Activated CD4-positive, alpha-beta T cell treated with anti-CD3 and anti-CD28 coated beads, Interleukin-10, Interleukin-2, amounts not matched to agents 100 ng/mL and 50 ng/mL, durations not matched to agents 16 hours and 8 hours (primary cell): ENCODE measurements around the gene PSKH1.
"Not testable (repeated sequence)": the region's sequence is repeated elsewhere in the genome, so short reads cannot be mapped to it uniquely, and the experiment has no call there.

Source experiments
- DNase-seq: peaks from one replicate; pipeline ENCODE4 v3.0.0-alpha.2; 2020

PSKH1 gene

DNA sequence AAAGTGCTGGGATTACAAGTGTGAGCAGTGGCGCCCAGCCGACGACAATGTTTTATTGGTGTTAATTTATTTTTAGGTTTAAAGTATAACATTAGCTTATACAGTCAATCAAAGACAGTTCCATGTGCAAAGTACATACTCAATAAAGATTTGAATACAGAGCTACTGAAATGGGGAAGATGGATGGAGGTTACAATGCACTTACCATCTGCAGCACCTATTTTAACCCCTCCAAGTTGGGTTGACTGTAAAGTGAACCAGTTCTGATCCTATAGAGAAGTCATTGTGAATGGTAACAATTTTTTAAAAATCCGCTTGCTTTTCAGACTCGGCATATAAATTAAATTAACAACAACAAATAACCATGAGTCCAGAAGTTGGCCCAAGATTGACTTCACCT lies 679 bp upstream of the PSKH1 start:
- DNase-seq, result no peak

DNA sequence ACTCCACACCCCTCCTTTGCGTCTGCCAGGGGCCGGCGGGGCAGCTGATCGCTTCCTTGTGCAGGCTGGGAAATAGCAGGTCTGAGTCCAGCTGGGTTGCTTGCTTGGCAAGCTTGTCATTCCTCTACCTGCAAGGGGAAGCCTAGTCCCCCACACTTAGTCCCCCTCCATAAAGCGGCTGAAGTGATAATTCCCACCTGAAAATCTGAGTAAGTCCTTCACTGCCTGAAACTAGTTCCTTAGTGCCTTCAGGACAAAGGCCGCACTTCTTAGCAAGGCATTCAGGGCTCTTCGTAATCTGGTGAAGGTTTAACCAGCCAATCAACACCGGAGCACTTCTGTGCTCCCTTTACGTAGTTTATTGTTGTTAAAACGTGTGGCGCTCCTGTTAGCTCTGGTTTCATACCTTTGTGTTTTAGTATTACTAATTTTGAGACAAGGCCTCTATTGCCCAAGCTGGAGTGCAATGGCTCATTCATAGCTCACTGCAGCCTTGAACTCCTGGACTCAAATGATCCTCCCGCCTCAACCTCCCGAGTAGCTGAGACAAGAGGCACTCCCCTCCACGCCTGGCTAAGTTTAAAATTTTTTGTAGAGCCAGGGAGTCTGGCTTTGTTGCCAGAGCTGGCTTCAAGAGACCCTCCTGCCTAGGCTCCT lies 817 bp downstream of the PSKH1 start:
- peak; percentile 20 for DNase-seq

DNA sequence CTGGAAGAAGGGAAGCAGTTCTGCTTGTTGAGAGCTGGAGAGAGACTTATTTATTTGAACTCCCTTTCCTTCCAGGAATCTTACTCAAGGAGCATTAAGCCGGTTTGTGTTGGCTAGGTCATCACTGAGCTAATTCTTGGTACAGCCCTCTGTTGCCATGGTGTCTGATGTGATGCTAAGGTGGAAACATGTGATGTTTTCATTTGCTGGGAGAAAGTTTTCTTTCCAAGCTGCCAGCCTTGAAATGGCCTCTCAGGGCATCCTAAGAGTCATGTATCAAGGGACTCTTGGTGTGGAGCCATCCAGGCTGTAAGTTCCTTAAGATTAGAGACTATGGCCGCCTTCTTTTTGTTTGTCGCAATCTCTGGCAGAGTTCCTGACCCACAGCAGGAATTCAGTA lies 4.2 kb downstream of the PSKH1 start:
- no peak for DNase-seq

DNA sequence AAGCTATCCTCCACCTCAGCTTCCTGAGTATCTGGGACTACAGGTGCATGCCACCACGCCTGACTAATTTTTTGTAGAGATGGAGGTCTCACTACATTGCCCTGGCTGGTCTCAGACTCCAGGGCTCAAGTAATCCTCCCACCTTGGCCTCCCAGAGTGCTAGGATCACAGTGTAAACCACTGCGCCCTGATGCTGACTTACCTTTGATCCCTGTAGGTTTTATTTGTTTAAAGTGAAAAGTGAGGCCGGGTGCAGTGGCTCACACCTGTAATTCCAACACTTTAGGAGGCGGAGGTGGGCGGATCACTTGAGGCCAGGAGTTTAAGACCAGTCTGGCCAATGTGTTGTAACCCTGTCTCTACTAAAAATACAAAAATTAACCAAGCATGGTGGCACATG lies 8.7 kb downstream of the PSKH1 start:
- DNase-seq, result no peak

DNA sequence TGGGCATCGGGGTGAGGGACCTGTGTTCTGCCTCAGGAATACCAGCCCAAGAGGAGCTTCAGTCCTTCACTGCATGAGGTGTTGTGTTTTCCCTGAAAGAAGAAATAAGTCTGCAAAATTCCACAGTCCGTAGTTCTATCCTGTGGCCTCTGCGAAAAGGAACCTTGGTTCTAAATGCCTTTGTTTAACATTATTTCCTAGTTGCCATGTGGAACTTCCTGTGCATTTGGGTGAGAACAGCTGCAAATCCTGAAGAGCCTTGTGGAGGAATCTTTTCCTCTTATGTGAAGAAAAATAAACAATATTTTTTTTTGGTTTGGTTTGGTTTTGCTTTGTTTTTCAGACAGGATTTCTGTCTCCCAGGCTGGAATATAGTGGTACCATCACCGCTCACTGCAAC lies 9.8 kb downstream of the PSKH1 start:
- no peak for DNase-seq

DNA sequence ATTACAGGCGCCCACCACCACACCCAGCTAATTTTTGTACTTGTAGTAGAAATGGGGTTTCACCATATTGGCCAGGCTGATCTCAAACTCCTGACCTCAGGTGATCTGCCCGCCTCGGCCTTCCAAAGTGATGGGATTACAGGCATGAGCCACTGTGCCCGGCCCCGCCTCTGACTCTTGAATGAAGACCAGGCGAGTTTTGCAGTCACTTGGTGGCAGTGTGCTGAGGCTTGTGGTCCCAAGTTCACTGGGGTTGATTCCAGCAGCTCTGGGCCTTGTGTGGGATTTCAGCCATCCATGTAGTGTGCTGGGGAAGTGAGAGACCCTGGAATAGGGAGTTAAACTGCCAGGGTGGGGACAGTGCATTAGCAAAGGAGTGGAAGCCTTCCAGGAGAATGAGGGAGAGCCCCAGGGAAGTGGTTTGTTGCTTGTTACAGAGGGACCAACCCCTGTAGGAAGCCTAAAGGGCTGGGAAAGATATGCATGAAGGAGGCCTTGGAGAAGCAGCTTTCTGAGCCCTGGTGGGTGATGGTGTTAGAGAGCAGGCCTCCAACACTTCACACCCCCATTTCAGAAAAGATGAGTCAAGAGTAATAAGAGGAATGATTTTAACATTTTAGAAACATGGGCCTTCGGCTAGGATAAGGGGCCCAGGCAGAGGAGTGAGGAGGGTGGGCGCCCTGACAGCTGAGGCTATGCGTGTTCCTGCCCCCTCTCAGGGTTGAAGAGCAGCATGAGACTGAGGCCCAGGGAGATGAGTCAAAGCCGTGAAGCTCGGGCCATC lies 14.5 kb downstream of the PSKH1 start:
- DNase-seq, result no peak

DNA sequence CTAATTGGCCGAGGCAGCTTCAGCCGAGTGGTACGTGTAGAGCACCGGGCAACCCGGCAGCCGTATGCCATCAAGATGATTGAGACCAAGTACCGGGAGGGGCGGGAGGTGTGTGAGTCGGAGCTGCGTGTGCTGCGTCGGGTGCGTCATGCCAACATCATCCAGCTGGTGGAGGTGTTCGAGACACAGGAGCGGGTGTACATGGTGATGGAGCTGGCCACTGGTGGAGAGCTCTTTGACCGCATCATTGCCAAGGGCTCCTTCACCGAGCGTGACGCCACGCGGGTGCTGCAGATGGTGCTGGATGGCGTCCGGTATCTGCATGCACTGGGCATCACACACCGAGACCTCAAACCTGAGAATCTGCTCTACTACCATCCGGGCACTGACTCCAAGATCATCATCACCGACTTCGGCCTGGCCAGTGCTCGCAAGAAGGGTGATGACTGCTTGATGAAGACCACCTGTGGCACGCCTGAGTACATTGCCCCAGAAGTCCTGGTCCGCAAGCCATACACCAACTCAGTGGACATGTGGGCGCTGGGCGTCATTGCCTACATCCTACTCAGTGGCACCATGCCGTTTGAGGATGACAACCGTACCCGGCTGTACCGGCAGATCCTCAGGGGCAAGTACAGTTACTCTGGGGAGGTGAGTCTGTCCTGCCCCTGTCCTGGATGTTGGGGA lies 16.1 kb downstream of the PSKH1 start:
- no peak for DNase-seq

DNA sequence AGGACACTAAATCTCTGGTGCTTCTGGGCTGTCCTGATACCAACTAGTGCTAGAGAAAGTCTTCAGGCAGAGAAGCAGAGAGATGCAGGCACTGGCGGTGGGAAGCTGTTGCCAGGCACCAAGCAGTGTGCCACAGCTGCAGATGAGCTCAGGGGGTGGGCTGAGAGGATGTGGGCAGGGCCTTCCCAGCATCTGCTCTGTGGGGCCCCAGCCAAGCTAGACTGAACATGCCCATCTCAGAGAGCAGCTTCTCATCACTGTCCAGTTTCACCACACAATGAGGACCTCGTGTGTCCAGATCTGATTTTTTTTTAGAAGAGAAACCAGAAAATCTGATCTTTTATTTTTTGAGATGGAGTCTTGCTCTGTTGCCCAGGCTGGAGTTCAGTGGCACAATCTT lies 17.1 kb downstream of the PSKH1 start:
- DNase-seq, result peak; percentile 59

DNA sequence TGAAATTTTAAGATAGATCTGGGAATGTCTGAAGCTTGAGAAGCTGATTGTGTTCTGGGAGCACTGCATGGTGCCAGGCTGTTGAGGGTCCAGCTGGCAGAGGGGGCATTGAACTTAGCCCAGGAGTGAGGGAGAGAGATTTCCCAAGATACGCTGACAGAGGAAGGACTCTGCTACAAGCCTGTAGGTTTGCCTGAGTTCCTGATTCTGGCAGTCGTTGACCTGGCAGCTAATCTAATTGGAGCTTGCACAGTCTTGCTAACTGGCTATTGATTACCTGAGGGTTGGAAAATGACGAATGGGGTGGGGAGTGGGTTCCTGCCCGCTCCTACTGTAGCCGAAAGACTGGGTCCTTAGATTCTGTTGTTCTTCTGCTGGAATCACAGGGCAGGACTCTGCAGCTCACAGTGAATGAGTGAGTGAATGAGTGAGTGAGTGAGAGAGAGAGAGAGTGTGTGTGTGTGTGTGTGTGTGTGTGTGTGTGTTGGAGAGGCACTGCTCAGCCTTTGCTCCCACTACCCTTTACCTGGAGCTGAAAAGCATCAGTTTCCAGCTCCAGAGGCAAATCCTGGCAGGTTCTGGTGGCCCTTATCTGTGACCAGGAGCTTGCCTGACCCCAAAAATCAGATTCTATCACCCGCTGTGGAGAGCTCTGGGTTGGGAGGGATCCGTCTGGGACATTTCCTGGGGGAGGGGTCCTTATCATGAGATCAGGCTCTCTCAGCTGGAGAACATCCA lies 21.9 kb downstream of the PSKH1 start:
- no peak for DNase-seq

DNA sequence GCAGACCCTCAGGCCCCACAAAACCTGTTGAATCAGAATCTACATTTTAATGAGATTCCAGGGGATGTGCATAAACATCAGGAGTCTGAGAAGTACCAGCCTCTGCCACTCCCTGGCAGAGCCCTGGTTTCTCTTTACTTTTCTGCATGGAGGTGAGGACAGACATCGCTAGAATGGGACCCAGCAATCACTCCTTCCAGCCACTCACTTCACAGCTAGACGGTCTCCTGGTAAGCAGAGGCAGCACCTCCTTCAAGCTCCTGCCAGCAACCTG lies 22.4 kb downstream of the PSKH1 start:
- not testable (repeated sequence) for DNase-seq

DNA sequence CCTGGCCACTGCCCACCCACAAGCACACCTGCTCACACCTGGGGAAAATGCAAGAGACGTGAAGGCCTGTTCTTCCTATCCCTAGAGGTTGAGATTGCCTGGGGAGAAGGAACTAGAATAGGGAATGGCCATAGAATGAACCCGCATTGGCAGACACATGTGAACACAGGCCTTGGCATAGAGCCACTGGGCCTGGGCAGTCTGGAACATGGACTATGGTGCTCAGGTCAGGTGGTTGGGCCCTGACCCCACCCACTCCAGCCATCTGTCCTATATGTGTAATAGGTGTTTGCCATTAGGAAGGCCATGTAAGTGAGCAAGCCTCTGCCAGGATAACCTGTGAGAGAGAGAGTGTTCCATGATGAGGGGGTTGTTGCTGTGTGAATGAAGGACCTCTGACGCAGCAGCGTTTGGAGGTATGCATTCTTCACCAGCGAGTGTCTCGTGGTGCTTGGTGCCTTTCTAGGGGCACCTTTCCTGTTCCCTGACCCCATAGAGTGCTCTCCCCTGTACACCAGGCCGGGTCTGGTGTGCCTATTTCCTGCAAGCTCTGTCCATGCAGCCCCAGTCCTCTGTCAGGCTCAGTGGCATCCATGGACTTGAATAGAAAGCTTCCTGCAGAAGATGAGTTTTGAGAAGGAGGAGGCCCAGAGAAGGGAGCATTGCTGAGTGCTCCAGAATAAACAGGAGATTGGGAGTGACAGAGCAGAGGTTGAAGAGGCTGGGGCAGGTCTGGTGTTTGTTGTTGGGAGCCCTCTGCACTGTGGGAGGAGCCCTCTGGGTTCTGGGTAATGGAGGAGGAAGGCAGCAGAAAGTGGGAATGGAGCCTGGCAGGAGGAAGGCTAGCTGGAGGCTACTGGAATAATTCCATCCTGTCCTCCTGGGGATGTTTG lies 23.0 kb downstream of the PSKH1 start:
- DNase-seq, result no peak

DNA sequence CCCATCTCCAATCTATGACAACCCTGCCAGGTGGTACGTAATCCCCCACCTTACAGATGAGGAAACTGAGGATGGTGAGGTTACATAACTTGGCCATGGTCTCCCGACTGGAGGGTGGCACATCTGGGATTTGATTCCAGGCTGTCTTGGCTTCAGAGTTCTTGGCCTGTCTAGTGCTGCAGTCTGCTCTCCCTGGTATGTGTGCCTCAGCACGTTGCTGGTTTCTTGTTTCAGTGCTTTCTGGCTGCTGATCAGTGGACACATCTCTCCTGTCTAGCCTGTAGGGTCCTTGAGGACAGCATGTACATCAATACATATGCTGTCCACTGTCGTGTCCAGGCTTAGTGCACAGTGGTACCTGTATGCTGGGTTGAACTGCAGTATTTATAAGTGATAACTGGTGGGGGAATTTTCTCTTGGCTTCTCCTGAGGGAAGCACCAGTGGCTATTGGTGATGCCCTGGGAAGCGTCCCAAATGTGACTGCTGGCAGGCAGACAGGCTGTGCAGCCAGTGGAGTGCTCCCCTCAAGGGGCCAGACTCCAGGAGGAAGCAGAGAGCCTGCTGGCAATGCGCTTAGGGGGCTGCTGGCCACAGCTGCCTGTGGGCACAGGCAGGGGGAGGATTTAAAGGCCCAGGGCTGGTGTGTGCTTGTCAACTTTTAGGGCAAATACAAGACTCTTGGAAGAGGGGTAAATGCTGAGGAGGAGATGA lies 24.2 kb downstream of the PSKH1 start:
- DNase-seq, result no peak

DNA sequence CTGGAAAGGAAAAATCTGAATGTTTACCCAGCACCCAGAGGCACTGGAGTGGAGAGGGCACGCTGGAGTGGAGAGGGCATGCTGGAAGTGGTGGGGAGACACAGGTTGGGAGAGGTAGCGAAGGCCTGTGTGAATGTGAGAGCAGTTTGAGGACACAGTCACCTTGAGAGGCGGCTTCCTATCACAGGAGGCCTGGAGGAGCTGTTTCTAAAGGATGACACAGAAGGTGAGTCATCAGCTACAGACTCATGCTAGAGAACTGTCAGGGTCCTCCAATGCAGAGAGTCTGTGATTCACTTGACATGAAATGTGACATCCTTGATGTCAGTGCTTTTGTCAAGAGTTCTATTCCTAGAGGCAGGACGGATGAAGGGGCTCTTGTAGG lies 24.8 kb downstream of the PSKH1 start:
- peak; percentile 89 for DNase-seq

DNA sequence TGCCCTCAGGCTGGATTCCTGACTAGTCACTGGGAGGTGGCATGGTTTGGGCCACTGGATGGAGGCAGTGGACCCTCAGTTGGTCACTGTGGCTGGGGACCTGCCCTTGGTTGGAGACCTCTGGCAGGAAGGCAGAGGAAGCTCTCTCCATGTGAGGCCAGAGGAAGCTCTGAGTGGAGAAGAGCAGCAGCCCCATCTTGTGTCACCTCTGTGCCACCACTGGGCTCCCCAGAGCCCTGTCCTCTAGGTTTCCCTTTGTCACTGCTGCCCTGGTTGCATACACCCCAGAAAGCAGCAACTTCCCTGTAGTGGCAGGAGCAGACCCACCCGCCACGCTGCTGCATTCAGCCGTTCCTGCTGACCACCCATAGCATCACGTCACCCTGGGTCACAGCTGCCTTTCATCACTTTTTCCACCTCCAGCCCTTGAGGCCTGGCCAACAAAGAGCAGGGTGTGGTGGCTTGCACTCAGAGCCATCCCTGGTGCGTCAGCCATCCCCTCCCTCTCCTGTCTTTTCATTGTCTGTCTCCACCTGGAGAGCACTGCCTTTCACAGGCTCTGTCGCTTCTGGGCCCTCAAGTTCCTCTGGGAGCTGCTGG lies 26.7 kb downstream of the PSKH1 start:
- DNase-seq, result no peak

DNA sequence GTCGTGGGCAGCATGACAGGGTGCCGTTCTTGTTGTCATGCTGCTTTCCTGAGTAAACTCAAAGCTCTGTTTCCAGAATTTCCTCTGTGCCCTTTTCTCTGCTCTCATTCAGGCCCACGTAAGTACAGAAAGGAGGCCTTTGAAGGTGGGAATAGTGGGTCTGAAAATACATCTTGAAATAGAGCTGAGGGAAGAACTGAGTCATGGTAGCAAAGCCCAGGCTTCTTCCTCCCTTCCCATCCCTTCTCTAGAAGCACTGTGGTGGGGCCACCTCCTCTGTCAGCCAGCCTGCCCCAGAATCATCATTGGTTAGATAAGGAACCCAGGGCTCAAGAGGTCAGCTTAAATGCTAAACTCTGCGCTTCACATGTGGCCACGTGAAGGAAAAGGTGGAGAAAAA lies 29.2 kb downstream of the PSKH1 start:
- no peak for DNase-seq

DNA sequence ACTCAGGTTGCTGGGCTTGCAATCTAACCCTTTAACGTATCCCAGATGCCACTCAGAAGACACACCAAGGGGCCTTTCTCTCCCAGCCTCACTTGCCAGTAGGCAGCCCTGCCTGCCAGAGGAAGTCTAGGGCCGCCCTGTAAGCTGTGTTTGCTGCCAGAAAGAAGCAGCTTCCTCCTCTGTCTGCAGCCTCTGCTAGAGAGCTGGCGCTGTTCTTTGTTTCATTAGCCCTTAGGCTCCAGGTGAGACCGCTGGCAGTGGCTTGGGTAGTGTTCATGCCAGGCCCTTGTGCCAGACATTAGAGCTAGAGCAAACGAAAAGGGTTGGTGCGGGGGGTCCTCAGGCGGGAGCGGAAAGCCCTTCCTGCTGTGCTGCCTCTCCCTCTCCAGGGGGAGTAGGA lies 29.7 kb downstream of the PSKH1 start:
- DNase-seq, result no peak

DNA sequence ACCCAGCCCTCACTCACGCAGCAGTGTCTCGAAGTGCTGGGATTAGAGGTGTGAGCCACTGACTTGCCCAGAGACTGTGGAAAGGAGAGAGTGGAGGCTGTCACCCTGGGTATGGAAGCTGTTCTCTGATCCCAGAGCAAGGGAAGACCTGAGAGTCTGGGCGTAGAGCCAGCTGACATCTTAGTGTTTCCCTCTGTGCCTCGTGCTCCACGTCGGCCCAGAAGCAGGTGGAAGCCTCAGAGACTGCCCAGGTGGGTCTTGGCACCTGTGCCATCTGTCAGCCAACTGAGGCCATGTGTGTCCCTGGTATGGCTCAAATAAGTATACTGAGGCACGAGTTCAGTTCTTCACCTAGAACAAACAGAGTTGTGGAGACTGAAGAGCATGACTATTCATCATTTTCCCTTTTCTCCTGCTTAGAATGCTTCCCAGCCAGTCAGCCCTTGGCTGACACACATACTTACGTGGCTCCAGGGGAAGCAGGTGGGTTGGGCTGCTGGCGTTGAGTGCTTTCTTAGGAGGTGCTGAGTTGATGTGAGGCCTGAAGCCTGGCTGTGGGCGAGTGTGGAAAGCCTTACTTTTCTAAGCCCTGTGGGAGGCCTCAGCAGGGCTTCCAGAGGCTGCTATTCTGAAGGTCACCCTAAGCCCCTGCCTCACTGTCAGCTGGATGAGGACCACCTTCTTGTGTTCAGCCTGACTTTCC lies 30.5 kb downstream of the PSKH1 start:
- DNase-seq, result no peak

DNA sequence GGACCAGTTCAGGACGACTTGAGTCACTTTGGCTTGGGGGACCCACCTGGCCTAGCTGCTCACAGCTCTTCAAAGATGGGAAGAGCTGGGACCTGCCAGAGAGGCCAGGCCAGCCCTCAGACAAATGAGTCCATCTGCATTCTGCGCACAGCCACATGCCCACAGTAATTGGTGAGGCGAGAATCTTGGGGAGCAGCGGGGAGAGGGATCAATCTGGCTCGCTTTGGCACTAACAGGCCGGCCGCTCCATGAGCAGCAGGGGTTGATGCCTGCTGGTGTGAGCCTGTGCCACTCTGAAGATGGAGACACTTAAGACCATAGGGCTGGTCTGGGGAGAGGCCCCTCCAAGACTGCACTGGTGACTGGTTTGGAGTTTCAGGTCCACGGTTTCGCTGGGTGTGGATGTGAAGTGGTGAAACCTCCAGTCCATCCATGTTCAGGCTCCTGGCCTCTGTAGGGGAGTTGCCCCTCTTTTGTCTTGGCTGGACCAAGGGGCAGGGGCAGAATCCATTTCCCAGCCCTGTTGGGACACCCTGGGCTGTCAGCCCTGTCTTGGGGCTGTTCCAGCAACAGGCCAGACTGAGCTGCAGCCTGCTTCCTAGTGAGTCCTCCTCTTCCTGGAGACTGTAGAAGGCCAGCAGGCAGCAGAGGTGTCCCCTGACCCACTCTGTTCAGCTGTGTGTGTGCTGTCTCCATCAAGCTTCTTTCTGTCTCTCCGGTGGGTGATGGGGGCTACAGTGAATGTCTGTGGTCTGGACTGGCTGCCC lies 31.3 kb downstream of the PSKH1 start:
- no peak for DNase-seq

DNA sequence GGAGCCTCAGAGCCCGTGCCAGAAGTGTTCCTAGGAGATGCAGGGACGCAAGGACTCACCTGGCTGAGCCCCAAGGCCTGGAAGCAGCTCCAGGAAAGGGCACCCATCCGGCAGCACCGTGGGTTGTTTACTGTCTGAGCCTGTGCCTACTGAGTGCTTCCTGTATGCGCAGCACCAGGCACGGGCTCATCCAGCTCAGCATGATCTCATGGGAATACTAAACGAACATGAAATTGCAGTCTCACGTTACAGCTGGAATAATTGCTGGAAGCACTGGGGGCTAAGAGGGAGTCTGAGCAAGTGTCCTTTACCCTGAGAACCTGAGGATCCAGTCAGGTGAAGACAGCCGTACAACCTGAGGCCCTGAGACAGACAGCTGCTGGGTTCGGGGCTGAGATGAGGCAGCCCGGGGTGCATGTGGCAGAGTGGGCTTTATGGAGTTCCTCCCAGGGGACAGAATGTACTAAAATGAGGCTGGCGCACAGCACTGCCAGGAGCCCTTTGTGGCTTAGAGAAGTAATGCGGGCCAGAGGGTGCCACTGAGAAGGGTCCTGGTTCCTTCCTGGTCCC lies 33.2 kb downstream of the PSKH1 start:
- DNase-seq, result no peak
